Measurements from ENCODE around the gene CLDN5. TPM values are rescaled to one million over a fixed set of nuclear protein-coding genes. Genes with fewer than 3 reads are reported as not detected.

The CLDN5 gene
- total RNA-seq, 1 experiment from 2014 or later, result not detected

DNA sequence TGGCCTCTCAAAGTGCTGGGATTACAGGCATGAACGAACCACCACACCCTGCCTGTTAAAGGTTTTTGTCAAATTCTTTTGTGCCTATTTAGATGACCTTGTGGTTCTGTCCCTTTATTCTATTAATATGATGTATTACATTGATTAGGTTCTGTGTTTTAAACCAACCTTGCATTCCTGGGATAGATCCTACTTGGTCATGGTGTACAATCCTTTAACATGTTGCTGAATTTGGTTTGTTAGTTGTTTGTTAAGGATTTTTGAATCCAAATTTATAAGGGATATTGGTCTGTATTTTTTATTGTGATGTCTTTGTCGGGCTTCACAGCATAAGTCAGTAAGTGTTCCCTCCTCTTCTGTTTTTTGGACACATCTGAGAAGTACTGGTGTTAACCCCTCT lies 29.0 kb upstream of the CLDN5 start:
- Mint-ChIP-seq H3K4me3 (ENCODE audit: unreplicated experiment) (no peak overlapping the region), H3K27me3 (ENCODE audit: insufficient read depth, unreplicated experiment) (no peaks in the 10 kb centered on the region), H3K27ac (ENCODE audit: unreplicated experiment) (no peak overlapping the region), H3K4me1 (ENCODE audit: low read depth, unreplicated experiment) (no peaks in the 10 kb centered on the region), H3K36me3 (ENCODE audit: insufficient read depth, unreplicated experiment) (peaks cover 6% of the 10 kb centered on the region), H3K9me3 (ENCODE audit: unreplicated experiment) (no peaks in the 10 kb centered on the region)
- CTCF ChIA-PET, result no interaction called here
- TF ChIP-seq, protein P1, sequence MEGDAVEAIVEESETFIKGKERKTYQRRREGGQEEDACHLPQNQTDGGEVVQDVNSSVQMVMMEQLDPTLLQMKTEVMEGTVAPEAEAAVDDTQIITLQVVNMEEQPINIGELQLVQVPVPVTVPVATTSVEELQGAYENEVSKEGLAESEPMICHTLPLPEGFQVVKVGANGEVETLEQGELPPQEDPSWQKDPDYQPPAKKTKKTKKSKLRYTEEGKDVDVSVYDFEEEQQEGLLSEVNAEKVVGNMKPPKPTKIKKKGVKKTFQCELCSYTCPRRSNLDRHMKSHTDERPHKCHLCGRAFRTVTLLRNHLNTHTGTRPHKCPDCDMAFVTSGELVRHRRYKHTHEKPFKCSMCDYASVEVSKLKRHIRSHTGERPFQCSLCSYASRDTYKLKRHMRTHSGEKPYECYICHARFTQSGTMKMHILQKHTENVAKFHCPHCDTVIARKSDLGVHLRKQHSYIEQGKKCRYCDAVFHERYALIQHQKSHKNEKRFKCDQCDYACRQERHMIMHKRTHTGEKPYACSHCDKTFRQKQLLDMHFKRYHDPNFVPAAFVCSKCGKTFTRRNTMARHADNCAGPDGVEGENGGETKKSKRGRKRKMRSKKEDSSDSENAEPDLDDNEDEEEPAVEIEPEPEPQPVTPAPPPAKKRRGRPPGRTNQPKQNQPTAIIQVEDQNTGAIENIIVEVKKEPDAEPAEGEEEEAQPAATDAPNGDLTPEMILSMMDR (IDR thresholded peaks at IDR 0.05; ENCODE audit: insufficient read depth in 1 of 2, low read depth in 1 of 2, low read length in 1 of 2, severe bottlenecking in 1 of 2, unreplicated experiment in 1 of 2), result no peak
- intact Hi-C loops (cut with micrococcal nuclease; ENCODE audit: unreplicated experiment), result no loop called here
- Histone ChIP-seq H3K9me3 (0 out of 2 replicates have a peak, but pooled peaks cover 4% of the 10 kb centered on the region), H3K36me3 (ENCODE audit: control insufficient read depth, insufficient read depth, low read length) (no peaks in the 10 kb centered on the region), H3K4me1 (no peaks in the 10 kb centered on the region), H3K27me3 (replicated peaks; ENCODE audit: control insufficient read depth, insufficient read depth, low read length) (no peaks in the 10 kb centered on the region), H3K4me3 (ENCODE audit: low read depth, low read length) (no peak overlapping the region)
- no TSS peak for BruUV-seq (replicated peaks)
- POLR2A ChIA-PET, result no interaction called here
- DNase-seq, result no peak

DNA sequence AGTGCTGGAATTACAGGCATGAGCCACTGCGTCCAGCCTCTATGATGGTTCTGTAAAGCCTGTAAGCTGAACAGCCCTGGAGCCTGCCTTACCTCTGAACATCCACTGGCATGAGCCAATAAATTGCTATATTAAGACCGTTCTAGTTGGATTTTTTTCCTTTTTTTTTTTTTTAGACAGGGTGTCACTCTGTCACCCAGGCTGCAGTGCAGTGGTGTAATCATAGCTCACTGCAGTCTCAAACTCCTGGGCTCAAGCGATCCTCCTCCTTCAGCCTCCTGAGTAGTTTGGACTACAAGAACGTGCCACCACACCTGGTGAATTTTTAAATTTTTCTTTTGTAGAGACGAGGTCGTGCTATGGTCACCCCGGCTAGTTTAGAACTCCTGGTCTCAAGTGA lies 26.2 kb upstream of the CLDN5 start:
- Mint-ChIP-seq H3K9me3 (ENCODE audit: unreplicated experiment) (no peaks in the 10 kb centered on the region), H3K4me1 (ENCODE audit: low read depth, unreplicated experiment) (no peaks in the 10 kb centered on the region), H3K4me3 (ENCODE audit: unreplicated experiment) (no peak overlapping the region), H3K36me3 (ENCODE audit: insufficient read depth, unreplicated experiment) (peaks cover 6% of the 10 kb centered on the region), H3K27ac (ENCODE audit: unreplicated experiment) (no peak overlapping the region), H3K27me3 (ENCODE audit: insufficient read depth, unreplicated experiment) (no peaks in the 10 kb centered on the region)
- Histone ChIP-seq H3K4me3 (ENCODE audit: low read depth, low read length) (no peak overlapping the region), H3K9me3 (0 out of 2 replicates have a peak, but pooled peaks cover 4% of the 10 kb centered on the region), H3K4me1 (no peaks in the 10 kb centered on the region), H3K36me3 (ENCODE audit: control insufficient read depth, insufficient read depth, low read length) (no peaks in the 10 kb centered on the region), H3K27me3 (replicated peaks; ENCODE audit: control insufficient read depth, insufficient read depth, low read length) (no peaks in the 10 kb centered on the region)
- intact Hi-C loops (cut with micrococcal nuclease; ENCODE audit: unreplicated experiment), result no loop called here
- ChIA-PET POLR2A (interaction anchor here (0.7 kb wide), 1 partner anchor 87 kb away, joined by 4 read pairs; no protein-coding TSS in a partner anchor), CTCF (no interaction called here)
- no peak for DNase-seq
- no TSS peak for BruUV-seq (replicated peaks)
- TF ChIP-seq, protein P1 (IDR thresholded peaks at IDR 0.05; ENCODE audit: insufficient read depth in 1 of 2, low read depth in 1 of 2, low read length in 1 of 2, severe bottlenecking in 1 of 2, unreplicated experiment in 1 of 2), result no peak

DNA sequence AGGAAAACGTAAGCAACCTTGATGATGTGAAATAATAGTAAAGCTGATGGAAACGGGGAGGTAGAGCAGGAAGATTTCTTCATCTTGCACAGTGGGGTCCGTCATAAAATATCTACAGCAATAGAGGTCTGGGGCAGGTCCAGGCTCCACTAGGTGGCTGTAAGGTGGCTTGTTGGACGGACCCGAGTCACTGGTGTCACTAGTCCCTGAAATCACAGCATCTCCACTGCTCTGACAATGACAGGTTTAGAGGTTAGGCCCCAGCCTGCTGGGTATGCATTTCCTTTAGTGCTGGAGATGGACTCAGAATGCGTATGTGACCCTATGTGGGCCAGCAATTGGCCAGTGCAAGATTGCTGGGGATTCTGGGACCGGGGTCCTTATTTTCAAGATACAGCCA lies 25.2 kb upstream of the CLDN5 start:
- intact Hi-C loops (cut with micrococcal nuclease; ENCODE audit: unreplicated experiment), result no loop called here
- H3K27me3 Mint-ChIP-seq (ENCODE audit: insufficient read depth, unreplicated experiment), result no peaks in the 10 kb centered on the region
- ChIA-PET POLR2A (no interaction called here), CTCF (no interaction called here)
- Histone ChIP-seq H3K27me3 (replicated peaks; ENCODE audit: control insufficient read depth, insufficient read depth, low read length) (no peaks in the 10 kb centered on the region), H3K4me1 (no peaks in the 10 kb centered on the region), H3K36me3 (ENCODE audit: control insufficient read depth, insufficient read depth, low read length) (no peaks in the 10 kb centered on the region), H3K9me3 (0 out of 2 replicates have a peak, but pooled peaks cover 4% of the 10 kb centered on the region), H3K4me3 (ENCODE audit: low read depth, low read length) (no peak overlapping the region)
- no peak for DNase-seq
- TF ChIP-seq, protein P1 (IDR thresholded peaks at IDR 0.05; ENCODE audit: insufficient read depth in 1 of 2, low read depth in 1 of 2, low read length in 1 of 2, severe bottlenecking in 1 of 2, unreplicated experiment in 1 of 2), result no peak
- H3K4me1 Mint-ChIP-seq (ENCODE audit: low read depth, unreplicated experiment), result no peaks in the 10 kb centered on the region
- BruUV-seq (replicated peaks), result no TSS peak
- H3K27ac Mint-ChIP-seq (ENCODE audit: unreplicated experiment), result no peak overlapping the region
- H3K9me3 Mint-ChIP-seq (ENCODE audit: unreplicated experiment), result no peaks in the 10 kb centered on the region
- H3K36me3 Mint-ChIP-seq (ENCODE audit: insufficient read depth, unreplicated experiment), result peaks cover 6% of the 10 kb centered on the region
- no peak overlapping the region for H3K4me3 Mint-ChIP-seq (ENCODE audit: unreplicated experiment)

Measured in Caco-2 (cell line).